H1 (cell line): Measurements from ENCODE around the gene GRK5. TPM values are rescaled to one million over a fixed set of nuclear protein-coding genes. Genes with fewer than 3 reads are reported as not detected.

Source experiments
- CTCF ChIA-PET: fragments of 300-600 bp; sonication (Branson Sonifier 250); formaldehyde crosslinking; loops from one replicate; lab custom pipeline; 2021; ENCODE audit not compliant: partially characterized antibody; lab: Charles Lee
- POLR2A ChIA-PET: fragments of 300-600 bp; sonication (Branson Sonifier 250); formaldehyde crosslinking; loops from one replicate; lab custom pipeline; 2021; ENCODE audit warnings: inconsistent platforms; ENCODE audit not compliant: partially characterized antibody; lab: Charles Lee
- DNase-seq, 2 experiments: peaks; one replicate each; pipeline versions ENCODE4 v3.0.0 to v3.0.0-alpha.2; 2010 to 2022; ENCODE audit warnings: low spot score in 2 of 2, low read depth in 1 of 2, mixed read lengths in 1 of 2
- FAIRE-seq: peaks from 2 replicates; lab custom pipeline; 2011; peaks lifted over from hg19 to GRCh38; lab: Jason Lieb, UNC
- H2AFZ ChIP-seq: 2 replicates; pipeline ENCODE4 v1.8.1; 2012; ENCODE audit warnings: low read length, inconsistent platforms
- H2AK5ac ChIP-seq: 2 replicates; pipeline ENCODE4 v1.6.1; 2013; ENCODE audit warnings: low read depth, low read length
- H2BK120ac ChIP-seq: replicated peaks from 2 replicates; pipeline ENCODE3; 2013; ENCODE audit warnings: low read depth, low read length, inconsistent platforms
- H2BK12ac ChIP-seq: 2 replicates; pipeline ENCODE4 v1.6.1; 2013; ENCODE audit warnings: low read depth, low read length
- H2BK15ac ChIP-seq: 2 replicates; pipeline ENCODE4 v1.6.1; 2013; ENCODE audit warnings: low read length
- H2BK20ac ChIP-seq: 2 replicates; pipeline ENCODE4 v1.6.1; 2013; ENCODE audit warnings: low read length
- H2BK5ac ChIP-seq: 2 replicates; pipeline ENCODE4 v1.6.1; 2013; ENCODE audit warnings: low read depth, low read length
- H3K14ac ChIP-seq: 2 replicates; pipeline ENCODE4 v1.6.1; 2013; ENCODE audit warnings: inconsistent platforms; ENCODE audit not compliant: insufficient read length
- H3K18ac ChIP-seq: 2 replicates; pipeline ENCODE4 v1.6.1; 2013; ENCODE audit warnings: low read length; ENCODE audit errors: extremely low read depth
- H3K23ac ChIP-seq: 2 replicates; pipeline ENCODE4 v1.6.1; 2013; ENCODE audit warnings: inconsistent platforms; ENCODE audit not compliant: insufficient read length
- H3K23me2 ChIP-seq: 2 replicates; pipeline ENCODE4 v1.6.1; 2013; ENCODE audit warnings: low read depth, low read length
- H3K27ac ChIP-seq: 2 replicates; pipeline ENCODE4 v1.6.1; 2011; ENCODE audit warnings: low read depth, low read length, inconsistent platforms
- H3K27me3 ChIP-seq, 4 experiments: replicated peaks in 1 of 4; 1 replicate in 1 of 4; 2 replicates in 3 of 4; pipeline versions ENCODE4 v1.6.1 to v1.8.1; 2011 to 2013; ENCODE audit warnings: low read length in 3 of 4, mild to moderate bottlenecking in 3 of 4, inconsistent platforms in 2 of 4, mixed read lengths in 2 of 4, moderate library complexity in 1 of 4; ENCODE audit not compliant: control insufficient read depth in 3 of 4, insufficient read depth in 3 of 4; ENCODE audit errors: extremely low read depth in 1 of 4
- H3K36me3 ChIP-seq, 4 experiments: 2 replicates each; pipeline versions ENCODE4 v1.6.1 to v1.8.1; 2011 to 2013; ENCODE audit warnings: mild to moderate bottlenecking in 4 of 4, low read length in 3 of 4, moderate library complexity in 2 of 4, control low read depth in 1 of 4, inconsistent platforms in 1 of 4; ENCODE audit not compliant: insufficient read depth in 4 of 4, control insufficient read depth in 2 of 4
- H3K4ac ChIP-seq: replicated peaks from 2 replicates; pipeline ENCODE3; 2013; ENCODE audit warnings: low read length, low read depth, mixed read lengths, inconsistent platforms; ENCODE audit not compliant: insufficient read length
- H3K4me1 ChIP-seq, 4 experiments: replicated peaks in 1 of 4; 1 replicate in 1 of 4; 2 replicates in 3 of 4; pipeline versions ENCODE4 v1.6.1 to v1.8.1; 2011 to 2013; ENCODE audit warnings: low read length in 3 of 4, inconsistent platforms in 2 of 4, mixed read lengths in 1 of 4; ENCODE audit not compliant: insufficient read depth in 4 of 4, control insufficient read depth in 3 of 4
- H3K4me2 ChIP-seq, 2 experiments: 2 replicates each; pipeline versions ENCODE4 v1.6.1 to v1.8.1; 2011 to 2013; ENCODE audit warnings: low read depth in 2 of 2, low read length in 2 of 2, control low read depth in 1 of 2, inconsistent platforms in 1 of 2, mild to moderate bottlenecking in 1 of 2; ENCODE audit not compliant: insufficient read depth in 1 of 2
- H3K4me3 ChIP-seq, 4 experiments: fragments of 200-600, 300-600 bp in 1 of 4; sonication (generic), shearing (Covaris generic), sonication (Bioruptor Twin) in 1 of 4; 2 replicates each; pipeline versions ENCODE4 v1.5.1 to v1.8.1; 2011 to 2016; ENCODE audit warnings: low read length in 4 of 4, low read depth in 3 of 4, control low read depth in 2 of 4, inconsistent platforms in 2 of 4, mild to moderate bottlenecking in 2 of 4, mixed read lengths in 1 of 4, moderate library complexity in 1 of 4; ENCODE audit not compliant: insufficient read depth in 2 of 4; ENCODE audit errors: extremely low read depth in 1 of 4
- H3K56ac ChIP-seq: replicated peaks from 2 replicates; pipeline ENCODE3; 2013; ENCODE audit warnings: low read depth, mild to moderate bottlenecking, mixed read lengths, low read length, inconsistent platforms; ENCODE audit not compliant: insufficient read length
- H3K79me1 ChIP-seq: 2 replicates; pipeline ENCODE4 v1.6.1; 2013; ENCODE audit warnings: low read depth, low read length, control low read depth
- H3K79me2 ChIP-seq, 2 experiments: 2 replicates each; pipeline versions ENCODE4 v1.6.1 to v1.8.1; 2012 to 2013; ENCODE audit warnings: low read length in 2 of 2, mild to moderate bottlenecking in 2 of 2, inconsistent platforms in 1 of 2; ENCODE audit not compliant: insufficient read depth in 2 of 2, control insufficient read depth in 1 of 2
- H3K9ac ChIP-seq, 4 experiments: replicated peaks in 1 of 4; 1 replicate in 1 of 4; 2 replicates in 3 of 4; pipeline versions ENCODE4 v1.6.1 to v1.8.1; 2011 to 2013; ENCODE audit warnings: low read depth in 3 of 4, low read length in 3 of 4, control low read depth in 2 of 4, mild to moderate bottlenecking in 2 of 4, moderate library complexity in 2 of 4, inconsistent platforms in 1 of 4; ENCODE audit errors: extremely low read depth in 1 of 4
- H3K9me3 ChIP-seq, 2 experiments: 2 replicates each; pipeline versions ENCODE4 v1.6.1 to v1.8.1; 2012 to 2013; ENCODE audit warnings: mild to moderate bottlenecking in 2 of 2, moderate library complexity in 2 of 2, control low read depth in 1 of 2, inconsistent platforms in 1 of 2, low read depth in 1 of 2, low read length in 1 of 2, mixed read lengths in 1 of 2; ENCODE audit not compliant: insufficient read depth in 2 of 2
- H4K20me1 ChIP-seq, 2 experiments: replicated peaks in 1 of 2; 2 replicates each; pipeline versions ENCODE3 to v1.8.1; 2011 to 2013; ENCODE audit warnings: inconsistent platforms in 2 of 2, low read length in 2 of 2, mild to moderate bottlenecking in 1 of 2; ENCODE audit not compliant: insufficient read depth in 2 of 2, control insufficient read depth in 1 of 2
- H4K5ac ChIP-seq: 2 replicates; pipeline ENCODE4 v1.6.1; 2013; ENCODE audit warnings: low read length, low read depth, mixed read lengths, inconsistent platforms; ENCODE audit not compliant: insufficient read length
- H4K8ac ChIP-seq: 2 replicates; pipeline ENCODE4 v1.8.0; 2013; ENCODE audit warnings: mild to moderate bottlenecking, moderate library complexity, low read length, inconsistent platforms; ENCODE audit not compliant: insufficient read depth; ENCODE audit errors: extremely low read depth
- H4K91ac ChIP-seq: replicated peaks from 2 replicates; pipeline ENCODE3; 2013; ENCODE audit warnings: low read length, mixed read lengths, inconsistent platforms; ENCODE audit not compliant: insufficient read length
- ASH2L ChIP-seq: fragments of 200-600, 300-600 bp; sonication (generic); IDR thresholded peaks from one replicate; pipeline ENCODE4 v1.7.1; 2017; ENCODE audit warnings: low read length
- EZH2 ChIP-seq: fragments of 200-600 bp; sonication (generic); IDR thresholded peaks from 2 replicates; pipeline ENCODE4 v1.7.1; 2012; ENCODE audit warnings: low read depth, mild to moderate bottlenecking, moderate library complexity, low read length, inconsistent platforms; ENCODE audit not compliant: severe bottlenecking
- RNF2 ChIP-seq: fragments of 200-900, 300-1000 bp; sonication (generic); IDR thresholded peaks from 2 replicates; pipeline ENCODE4 v1.7.1; 2016; ENCODE audit warnings: borderline replicate concordance, low read depth, mild to moderate bottlenecking, antibody characterized with exemption, low read length; ENCODE audit not compliant: poor library complexity, severe bottlenecking; ENCODE audit errors: missing control alignments
- WGBS, 2 experiments: shearing (Covaris generic) in 1 of 2; methylation state at CpG; one replicate each; pipeline versions ENCODE4 v1.1.6 to v1.1.7; 2013 to 2015; ENCODE audit warnings: low lambda C conversion rate in 2 of 2, mixed read lengths in 2 of 2, inconsistent platforms in 1 of 2, low coverage in 1 of 2, missing lambda C conversion rate in 1 of 2; ENCODE audit not compliant: insufficient replicate concordance in 2 of 2, insufficient coverage in 1 of 2, insufficient read length in 1 of 2; ENCODE audit errors: extremely low coverage in 1 of 2, missing lambda C conversion rate in 1 of 2; 5-methylcytosine and 5-hydroxymethylcytosine counted together
- polyA plus RNA-seq, 7 experiments: library from polyadenylated mRNA; depleted of rRNA in 3 of 7; stranded (reverse) in 5 of 7; unstranded in 2 of 7; fragments of >200 nt in 5 of 7; fragments of 200-250 nt in 2 of 7; gene quantifications; 1 replicate in 5 of 7; 2 replicates in 1 of 7; 4 replicates in 1 of 7; pipeline versions ENCODE4 v1.2.1 to v1.2.3, GENCODE V29; 2011 to 2013; ENCODE audit warnings: missing spikeins in 2 of 7, mixed read lengths in 2 of 7
- total RNA-seq: library from RNA; stranded (reverse); fragmentation: NEBNext Ultra II Directional; extraction: Animal tissue kit (Norgen Biotek cat#: 25700); gene quantifications from 2 replicates; pipeline ENCODE4 v1.2.1, GENCODE V29; 2021

The GRK5 gene
- total and polyA plus RNA-seq, 2 of the 8 experiments (the other 6 are each of a cell fraction or from before 2014, with no cell fraction given) = 0.54 to 2.5 TPM

DNA sequence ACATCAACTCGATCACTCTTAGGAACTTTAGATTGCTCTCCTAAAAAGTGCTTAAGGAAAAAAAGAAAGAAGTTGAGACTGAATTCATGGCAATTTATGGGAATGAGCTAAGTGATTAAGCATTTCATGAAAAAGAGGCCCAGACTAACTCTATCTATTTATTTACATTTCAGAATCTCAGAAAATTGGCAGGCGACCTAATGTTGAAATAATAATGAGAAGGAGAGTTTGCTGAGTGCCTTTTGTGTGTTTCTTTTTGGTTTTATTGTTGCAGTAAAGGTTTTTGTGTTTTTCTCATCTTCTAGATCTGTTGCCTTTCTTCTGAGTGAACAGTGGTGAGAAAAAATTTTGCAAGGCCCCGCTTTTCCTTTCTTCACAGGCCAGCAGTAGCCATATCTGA is 3.8 kb downstream of the GRK5 start:
- no peak overlapping the region for H4K91ac ChIP-seq
- H3K23me2 ChIP-seq = peaks cover 7% of the 10 kb centered on the region
- TF ChIP-seq RNF2 = no peak
- no peak for TF ChIP-seq EZH2
- no peak for TF ChIP-seq ASH2L
- H3K36me3 ChIP-seq = no peaks in the 10 kb centered on the region
- ChIA-PET CTCF (interaction anchor here (0.7 to 3.2 kb wide), 10 partner anchors 11 to 206 kb away, joined by 3 to 19 read pairs (median 4); no protein-coding TSS in a partner anchor), POLR2A (no interaction called here)
- no peak for DNase-seq
- no peak overlapping the region for H3K4me3 ChIP-seq
- no peak overlapping the region for H3K9ac ChIP-seq
- no peak overlapping the region for H3K14ac ChIP-seq
- FAIRE-seq = no peak
- no peak overlapping the region for H2BK12ac ChIP-seq
- 76% methylated on average over 3 of the region's 3 CpGs; no CpG with 5 or more reads in 1 of the 2 experiments for WGBS, 2 experiments
- H3K56ac ChIP-seq = no peak overlapping the region
- H2BK120ac ChIP-seq = no peak overlapping the region
- H3K9me3 ChIP-seq = no peaks in the 10 kb centered on the region
- no peak overlapping the region for H2BK5ac ChIP-seq
- no peak overlapping the region for H4K8ac ChIP-seq
- H2BK15ac ChIP-seq = no peak overlapping the region
- H4K20me1 ChIP-seq = peaks cover 0 to 5% of the 10 kb centered on the region in 2 experiments
- no peak overlapping the region for H3K18ac ChIP-seq
- no peak overlapping the region for H3K27ac ChIP-seq
- H3K4ac ChIP-seq = no peak overlapping the region
- H3K23ac ChIP-seq = no peak overlapping the region
- no peak overlapping the region for H2AK5ac ChIP-seq
- H2BK20ac ChIP-seq = no peak overlapping the region
- H2AFZ ChIP-seq = no peak overlapping the region
- no peak overlapping the region for H3K4me2 ChIP-seq
- H3K79me1 ChIP-seq = no peaks in the 10 kb centered on the region
- H4K5ac ChIP-seq = no peak overlapping the region
- peaks cover 5 to 18% (median 14%) of the 10 kb centered on the region in 4 experiments for H3K27me3 ChIP-seq
- H3K4me1 ChIP-seq = peaks cover 3 to 8% (median 6%) of the 10 kb centered on the region in 4 experiments
- H3K79me2 ChIP-seq = no peaks in the 10 kb centered on the region
